Central memory CD8-positive, alpha-beta T cell (primary cell): ENCODE data around the gene DCK.
"Not testable (repeated sequence)": the region's sequence is repeated elsewhere in the genome, so short reads cannot be mapped to it uniquely, and the experiment has no call there.

ENCODE experiments used
- ATAC-seq: fragments of 150-1000 bp; cut with Tn5 transposase; replicated peaks from 2 replicates; pipeline ENCODE4 v1.10.0; 2022; ENCODE audit warnings: mild to moderate bottlenecking, moderate FRiP score, moderate number of reproducible peaks; ENCODE audit not compliant: poor library complexity, severe bottlenecking; ENCODE audit errors: extremely low read depth
- DNase-seq, 2 donors: peaks; one replicate each; pipeline ENCODE4 v3.0.0; 2021; ENCODE audit warnings: low spot score in 2 of 2
- H3K27ac Mint-ChIP-seq: one replicate; pipeline ENCODE4 v1.8.0; 2022; ENCODE audit warnings: low read depth, mild to moderate bottlenecking, moderate library complexity, mixed read lengths
- H3K27me3 Mint-ChIP-seq: one replicate; pipeline ENCODE4 v1.8.0; 2022; ENCODE audit warnings: mixed read lengths
- H3K36me3 Mint-ChIP-seq: one replicate; pipeline ENCODE4 v1.8.0; 2022; ENCODE audit warnings: mild to moderate bottlenecking, moderate library complexity, mixed read lengths; ENCODE audit not compliant: insufficient read depth
- H3K4me1 Mint-ChIP-seq: one replicate; pipeline ENCODE4 v1.8.0; 2022; ENCODE audit warnings: mixed read lengths
- H3K4me3 Mint-ChIP-seq: one replicate; pipeline ENCODE4 v1.8.0; 2022; ENCODE audit warnings: mild to moderate bottlenecking, moderate library complexity, mixed read lengths
- H3K9me3 Mint-ChIP-seq: one replicate; pipeline ENCODE4 v1.8.0; 2022; ENCODE audit warnings: mixed read lengths

The DCK gene

GRCh38 chr4:70984106-70984505 lies 9.3 kb upstream of the DCK start:
- Mint-ChIP-seq H3K36me3 (peaks cover under 1% of the 10 kb centered on the region), H3K27me3 (no peaks in the 10 kb centered on the region), H3K9me3 (no peaks in the 10 kb centered on the region), H3K4me1 (no peaks in the 10 kb centered on the region), H3K4me3 (no peak overlapping the region), H3K27ac (no peak overlapping the region)
- no peak for DNase-seq
- ATAC-seq: no peak

GRCh38 chr4:70984589-70984988 lies 8.9 kb upstream of the DCK start:
- no peaks in the 10 kb centered on the region for H3K27me3 Mint-ChIP-seq
- H3K36me3 Mint-ChIP-seq: no peaks in the 10 kb centered on the region
- H3K4me1 Mint-ChIP-seq: no peaks in the 10 kb centered on the region
- no peak for DNase-seq
- no peaks in the 10 kb centered on the region for H3K9me3 Mint-ChIP-seq
- ATAC-seq: no peak
- no peak overlapping the region for H3K4me3 Mint-ChIP-seq
- H3K27ac Mint-ChIP-seq: no peak overlapping the region

- H3K4me3 Mint-ChIP-seq: no peak overlapping the region
- no peak overlapping the region for H3K27ac Mint-ChIP-seq
- H3K4me1 Mint-ChIP-seq: peaks cover 36% of the 10 kb centered on the region
Observed at GRCh38 chr4:70991596-70991995, 1.9 kb upstream of the DCK start.

GRCh38 chr4:70992391-70992881 lies 1.0 kb upstream of the DCK start:
- ATAC-seq: no peak
- Mint-ChIP-seq H3K4me1 (peaks cover 45% of the 10 kb centered on the region), H3K27ac (no peak overlapping the region), H3K4me3 (peak overlapping the region; percentile 92), H3K36me3 (peaks cover 9% of the 10 kb centered on the region), H3K27me3 (no peaks in the 10 kb centered on the region), H3K9me3 (no peaks in the 10 kb centered on the region)
- no peak for DNase-seq

More at GRCh38 chr4:70991596-70991995, 1.9 kb upstream of the DCK start:
- DNase-seq: no peak
- Mint-ChIP-seq H3K36me3 (peaks cover 9% of the 10 kb centered on the region), H3K27me3 (no peaks in the 10 kb centered on the region), H3K9me3 (no peaks in the 10 kb centered on the region)
- no peak for ATAC-seq

- no peak for DNase-seq
- Mint-ChIP-seq H3K4me1 (peaks cover 50% of the 10 kb centered on the region), H3K4me3 (peak overlapping the region; percentile 92), H3K27ac (peak overlapping the region; percentile 89), H3K36me3 (peaks cover 15% of the 10 kb centered on the region), H3K9me3 (no peaks in the 10 kb centered on the region), H3K27me3 (no peaks in the 10 kb centered on the region)
- ATAC-seq: no peak
Observed at GRCh38 chr4:70994069-70994366, 569 bp downstream of the DCK start.

- DNase-seq: no peak
- Mint-ChIP-seq H3K27me3 (no peaks in the 10 kb centered on the region), H3K4me3 (peak overlapping the region; percentile 92), H3K9me3 (no peaks in the 10 kb centered on the region), H3K4me1 (peaks cover 56% of the 10 kb centered on the region), H3K36me3 (peaks cover 20% of the 10 kb centered on the region), H3K27ac (peak overlapping the region; percentile 89)
- ATAC-seq: no peak
Observed at GRCh38 chr4:70994387-70995099, 1.1 kb downstream of the DCK start.

- ATAC-seq (peak; percentile 12), DNase-seq (no peak)
- H3K27me3 Mint-ChIP-seq: no peaks in the 10 kb centered on the region
- H3K27ac Mint-ChIP-seq: peak overlapping the region; percentile 89
- no peaks in the 10 kb centered on the region for H3K9me3 Mint-ChIP-seq
- peak overlapping the region; percentile 92 for H3K4me3 Mint-ChIP-seq
- peaks cover 68% of the 10 kb centered on the region for H3K4me1 Mint-ChIP-seq
- peaks cover 32% of the 10 kb centered on the region for H3K36me3 Mint-ChIP-seq
Observed at GRCh38 chr4:70996018-70996360, 2.5 kb downstream of the DCK start.

GRCh38 chr4:70997036-70997435 lies 3.6 kb downstream of the DCK start:
- DNase-seq (no peak), ATAC-seq (no peak)
- Mint-ChIP-seq H3K36me3 (peaks cover 38% of the 10 kb centered on the region), H3K4me1 (peaks cover 76% of the 10 kb centered on the region), H3K4me3 (peak overlapping the region; percentile 92), H3K9me3 (no peaks in the 10 kb centered on the region), H3K27me3 (no peaks in the 10 kb centered on the region), H3K27ac (peak overlapping the region; percentile 89)

GRCh38 chr4:70997546-70997945 lies 4.1 kb downstream of the DCK start:
- no peaks in the 10 kb centered on the region for H3K9me3 Mint-ChIP-seq
- no peak for DNase-seq
- H3K27ac Mint-ChIP-seq: peak overlapping the region; percentile 89
- peaks cover 76% of the 10 kb centered on the region for H3K4me1 Mint-ChIP-seq
- peaks cover 42% of the 10 kb centered on the region for H3K36me3 Mint-ChIP-seq
- ATAC-seq: no peak
- peak overlapping the region; percentile 92 for H3K4me3 Mint-ChIP-seq
- H3K27me3 Mint-ChIP-seq: no peaks in the 10 kb centered on the region

- H3K4me3 Mint-ChIP-seq: peak overlapping the region; percentile 26
- H3K4me1 Mint-ChIP-seq: peaks cover 88% of the 10 kb centered on the region
Observed at GRCh38 chr4:70999639-71000038, 6.2 kb downstream of the DCK start.

GRCh38 chr4:71001363-71001762 lies 7.9 kb downstream of the DCK start:
- not testable (repeated sequence) for H3K27me3 Mint-ChIP-seq, H3K9me3 Mint-ChIP-seq, ATAC-seq, DNase-seq
- peaks cover 45% of the 10 kb centered on the region for H3K36me3 Mint-ChIP-seq
- H3K4me3 Mint-ChIP-seq: peak overlapping the region; percentile 43
- H3K4me1 Mint-ChIP-seq: peaks cover 81% of the 10 kb centered on the region
- H3K27ac Mint-ChIP-seq: peak overlapping the region; percentile 80

More at GRCh38 chr4:70999639-71000038, 6.2 kb downstream of the DCK start:
- not testable (repeated sequence) for DNase-seq, H3K27me3 Mint-ChIP-seq, ATAC-seq, H3K9me3 Mint-ChIP-seq, H3K27ac Mint-ChIP-seq
- peaks cover 37% of the 10 kb centered on the region for H3K36me3 Mint-ChIP-seq

GRCh38 chr4:71004281-71004851 lies 10.9 kb downstream of the DCK start:
- peak; percentile 74 for ATAC-seq
- Mint-ChIP-seq H3K36me3 (peaks cover 41% of the 10 kb centered on the region), H3K4me3 (peak overlapping the region; percentile 43), H3K27ac (peak overlapping the region; percentile 80), H3K27me3 (no peaks in the 10 kb centered on the region), H3K4me1 (peaks cover 79% of the 10 kb centered on the region), H3K9me3 (no peaks in the 10 kb centered on the region)
- peak in 1 of 2 donors; percentile 44 for DNase-seq

- peaks cover 35% of the 10 kb centered on the region for H3K36me3 Mint-ChIP-seq
- H3K27ac Mint-ChIP-seq: peak overlapping the region; percentile 80
Observed at GRCh38 chr4:71005025-71005424, 11.6 kb downstream of the DCK start.

More at GRCh38 chr4:71005025-71005424, 11.6 kb downstream of the DCK start:
- H3K27me3 Mint-ChIP-seq, ATAC-seq, H3K9me3 Mint-ChIP-seq, DNase-seq: not testable (repeated sequence)
- Mint-ChIP-seq H3K4me1 (peaks cover 81% of the 10 kb centered on the region), H3K4me3 (peak overlapping the region; percentile 43)
